K562 (cell line): ENCODE data around the gene PEX19. TPM values are rescaled to one million over a fixed set of nuclear protein-coding genes. Genes with fewer than 3 reads are reported as not detected.

Experiments used
- BACH1 ChIP-seq: fragments of 200-800 bp; sonication (Bioruptor generic); IDR thresholded peaks from 2 replicates; pipeline ENCODE4 v1.6.1; 2016; ENCODE audit warnings: missing genetic modification characterization, missing compliant biosample characterization
- BHLHE40 ChIP-seq: IDR thresholded peaks from 2 replicates; pipeline ENCODE4 v1.6.1; 2011; ENCODE audit warnings: low read length, improper control_type of control experiment
- CC2D1A ChIP-seq: fragments of 450-650 bp; IDR thresholded peaks from 2 replicates; pipeline ENCODE4 v1.6.1; 2017; ENCODE audit warnings: mild to moderate bottlenecking
- ELK1 ChIP-seq: sonication (generic); formaldehyde crosslinking; IDR thresholded peaks from 2 replicates; pipeline ENCODE4 v1.8.1; 2022; ENCODE audit warnings: missing genetic modification reagents
- EP400 ChIP-seq: fragments of 450-650 bp; IDR thresholded peaks from 2 replicates; pipeline ENCODE4 v1.6.1; 2017; ENCODE audit warnings: antibody characterized with exemption, mild to moderate bottlenecking, moderate library complexity
- ETV6 ChIP-seq, 3 experiments: fragments of 150-350 bp in 1 of 3; sonication (generic) in 1 of 3; formaldehyde crosslinking in 1 of 3; IDR thresholded peaks; 2 replicates each; pipeline versions ENCODE4 v1.6.1 to v1.8.0; 2014 to 2022; ENCODE audit warnings: borderline replicate concordance in 2 of 3, low read depth in 2 of 3, antibody characterized with exemption in 1 of 3, low read length in 1 of 3, mild to moderate bottlenecking in 1 of 3, missing genetic modification reagents in 1 of 3
- EWSR1 ChIP-seq: fragments of 450-650 bp; IDR thresholded peaks from 2 replicates; pipeline ENCODE4 v1.6.1; 2018; ENCODE audit warnings: borderline replicate concordance, mild to moderate bottlenecking, low read depth, moderate library complexity; ENCODE audit not compliant: partially characterized antibody
- HCFC1 ChIP-seq: IDR thresholded peaks from 2 replicates; pipeline ENCODE4 v1.6.1; 2012; ENCODE audit warnings: low read depth, low read length, improper control_type of control experiment
- HDAC3 ChIP-seq: fragments of 450-650 bp; IDR thresholded peaks from 2 replicates; pipeline ENCODE4 v1.6.1; 2018; ENCODE audit warnings: borderline replicate concordance, mild to moderate bottlenecking, moderate library complexity; ENCODE audit not compliant: partially characterized antibody
- HMGN3 ChIP-seq: IDR thresholded peaks from 2 replicates; pipeline ENCODE4 v1.6.1; 2011; ENCODE audit warnings: borderline replicate concordance, low read depth, mild to moderate bottlenecking, mixed read lengths, low read length; ENCODE audit not compliant: insufficient read length; ENCODE audit errors: extremely low read depth
- IRF2 ChIP-seq: sonication (generic); formaldehyde crosslinking; IDR thresholded peaks from 2 replicates; pipeline ENCODE4 v1.8.1; 2022; ENCODE audit warnings: mild to moderate bottlenecking, missing genetic modification reagents
- MEF2D ChIP-seq: conservative IDR thresholded peaks from 2 replicates; pipeline ENCODE4 v1.6.1; 2016; ENCODE audit warnings: low read depth, missing genetic modification characterization, missing compliant biosample characterization
- MTA2 ChIP-seq: fragments of 450-650 bp; IDR thresholded peaks from 2 replicates; pipeline ENCODE4 v1.6.1; 2016; ENCODE audit warnings: low read depth
- NRF1 ChIP-seq, 2 experiments: fragments of 450-650 bp; IDR thresholded peaks in 1 of 2; conservative IDR thresholded peaks in 1 of 2; 2 replicates each; pipeline ENCODE4 v1.6.1; 2014; ENCODE audit warnings: mild to moderate bottlenecking in 2 of 2
- PHF20 ChIP-seq: fragments of 450-650 bp; IDR thresholded peaks from 2 replicates; pipeline ENCODE4 v1.6.1; 2018; ENCODE audit not compliant: partially characterized antibody
- PHF8 ChIP-seq: fragments of 200-600 bp; sonication (generic); IDR thresholded peaks from 2 replicates; pipeline ENCODE4 v1.6.1; 2012; ENCODE audit warnings: mixed run types, mild to moderate bottlenecking, inconsistent platforms, low read length, moderate library complexity, borderline replicate concordance
- RB1 ChIP-seq: fragments of 450-650 bp; IDR thresholded peaks from 2 replicates; pipeline ENCODE4 v1.6.1; 2017; ENCODE audit warnings: low read depth, mild to moderate bottlenecking
- SAP30 ChIP-seq: fragments of 200-600 bp; sonication (generic); IDR thresholded peaks from 2 replicates; pipeline ENCODE4 v1.6.1; 2012; ENCODE audit warnings: borderline replicate concordance, low read depth, mild to moderate bottlenecking, moderate library complexity, low read length, control low read depth, inconsistent platforms; ENCODE audit not compliant: insufficient read depth, poor library complexity, severe bottlenecking
- SIN3B ChIP-seq: fragments of 450-650 bp; IDR thresholded peaks from 2 replicates; pipeline ENCODE4 v1.6.1; 2017; ENCODE audit warnings: low read depth, mild to moderate bottlenecking, moderate library complexity
- TFAM ChIP-seq: fragments of 250-450 bp; sonication (Bioruptor Pico); conservative IDR thresholded peaks from 2 replicates; pipeline ENCODE4 v1.5.0; 2021; ENCODE audit warnings: mild to moderate bottlenecking, moderate library complexity
- TRIM24 ChIP-seq, 2 experiments: fragments of 450-650 bp; IDR thresholded peaks; 2 replicates each; pipeline ENCODE4 v1.6.1; 2016
- TRIM28 ChIP-seq: fragments of 450-650 bp; IDR thresholded peaks from 2 replicates; pipeline ENCODE4 v1.6.1; 2017
- ZKSCAN1 ChIP-seq: fragments of 150-350 bp; IDR thresholded peaks from 2 replicates; pipeline ENCODE4 v1.6.1; 2016; ENCODE audit warnings: low read depth, low read length
- ZNF12 ChIP-seq: sonication (generic); formaldehyde crosslinking; IDR thresholded peaks from 2 replicates; pipeline ENCODE4 v1.4.0; 2020; ENCODE audit warnings: mild to moderate bottlenecking, missing genetic modification reagents
- polyA plus RNA-seq, 8 experiments: library from polyadenylated mRNA; depleted of rRNA in 4 of 8; stranded (reverse) in 5 of 8; unstranded in 3 of 8; fragments of >200 nt; fragmentation: Nextera tagmentation in 2 of 8; fragmentation: Illumina TruSeq in 1 of 8; extraction: Ambion mirVana in 2 of 8; extraction: Trizol in 1 of 8; gene quantifications; 2 replicates each; pipeline versions ENCODE4 v1.2.1 to v1.2.3, GENCODE V29; 2011 to 2014; ENCODE audit warnings: inconsistent platforms in 1 of 8, missing spikeins in 1 of 8
- total RNA-seq, 7 experiments: library from RNA; depleted of rRNA in 6 of 7; stranded (reverse); fragments of >200 nt in 6 of 7; fragmentation: Illumina TruSeq in 2 of 7; extraction: Trizol in 2 of 7; gene quantifications; 2 replicates each; pipeline versions ENCODE4 v1.2.1 to v1.2.3, GENCODE V29; 2011 to 2021; ENCODE audit warnings: low replicate concordance in 1 of 7
- TF ChIP-seq, protein P1 (sequence below): sonication (generic); formaldehyde crosslinking; IDR thresholded peaks from 2 replicates; pipeline ENCODE4 v1.9.0; 2022; ENCODE audit warnings: mild to moderate bottlenecking, missing genetic modification reagents
- TF ChIP-seq, protein P2 (sequence below): fragments of 450-650 bp; IDR thresholded peaks from 2 replicates; pipeline ENCODE4 v1.6.1; 2014; ENCODE audit warnings: low read depth, mild to moderate bottlenecking, moderate library complexity, borderline replicate concordance

The PEX19 gene
- total and polyA plus RNA-seq, 9 of the 15 experiments (the other 6 are each of a cell fraction or from before 2014, with no cell fraction given): 32.5 to 103 (median 59.8) TPM

GRCh38 chr1:160261893-160262794 lies 22.8 kb downstream of the PEX19 start, which contains the start of gene DCAF8 (continued):
- TF ChIP-seq MEF2D (tag) (no peak), SAP30 (peak; percentile 43), ZKSCAN1 (no peak; the same call in 1 of the 2 replicates), IRF2 (CRISPR knock-in tag) (no peak), PHF8 (peak; percentile 98), PHF20 (peak; percentile 47), EP400 (peak; percentile 72), TFAM (CRISPR knock-in tag) (no peak), EWSR1 (no peak), HCFC1 (peak; percentile 61; the same call in 1 of the 2 replicates), ZNF12 (CRISPR knock-in tag) (peak; percentile 72; the same call in 1 of the 2 replicates), SIN3B (peak; percentile 73), ELK1 (CRISPR knock-in tag) (no peak), HMGN3 (peak; percentile 88), BHLHE40 (peak; percentile 45; the same call in 1 of the 2 replicates), CC2D1A (peak; percentile 51; the same call in 1 of the 2 replicates), NRF1 (conservative IDR thresholded peaks at IDR 0.05 in 1 of 2, IDR thresholded peaks at IDR 0.05 in 1 of 2) (peak; percentile 99), BACH1 (no peak), RB1 (peak; percentile 78), MTA2 (no peak), HDAC3 (no peak), ETV6 (IDR thresholded peaks at IDR 0.05; ENCODE audit: borderline replicate concordance in 1 of 2, low read depth in 2 of 2, low read length in 1 of 2) (peak in 1 of 2 experiments; percentile 31; a peak in 1 of 4 replicates), ETV6 (CRISPR knock-in tag; IDR thresholded peaks at IDR 0.05; ENCODE audit: borderline replicate concordance) (no peak), TRIM28 (no peak), TRIM24 (IDR thresholded peaks at IDR 0.05) (peak in 1 of 2 experiments; percentile 36; a peak in 1 of 4 replicates)
- TF ChIP-seq, protein P1, sequence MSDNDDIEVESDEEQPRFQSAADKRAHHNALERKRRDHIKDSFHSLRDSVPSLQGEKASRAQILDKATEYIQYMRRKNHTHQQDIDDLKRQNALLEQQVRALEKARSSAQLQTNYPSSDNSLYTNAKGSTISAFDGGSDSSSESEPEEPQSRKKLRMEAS (CRISPR knock-in tag): 0 out of 2 replicates have a peak, but pooled peaks have one; percentile 24
- TF ChIP-seq, protein P2, sequence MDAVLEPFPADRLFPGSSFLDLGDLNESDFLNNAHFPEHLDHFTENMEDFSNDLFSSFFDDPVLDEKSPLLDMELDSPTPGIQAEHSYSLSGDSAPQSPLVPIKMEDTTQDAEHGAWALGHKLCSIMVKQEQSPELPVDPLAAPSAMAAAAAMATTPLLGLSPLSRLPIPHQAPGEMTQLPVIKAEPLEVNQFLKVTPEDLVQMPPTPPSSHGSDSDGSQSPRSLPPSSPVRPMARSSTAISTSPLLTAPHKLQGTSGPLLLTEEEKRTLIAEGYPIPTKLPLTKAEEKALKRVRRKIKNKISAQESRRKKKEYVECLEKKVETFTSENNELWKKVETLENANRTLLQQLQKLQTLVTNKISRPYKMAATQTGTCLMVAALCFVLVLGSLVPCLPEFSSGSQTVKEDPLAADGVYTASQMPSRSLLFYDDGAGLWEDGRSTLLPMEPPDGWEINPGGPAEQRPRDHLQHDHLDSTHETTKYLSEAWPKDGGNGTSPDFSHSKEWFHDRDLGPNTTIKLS: 0 out of 2 replicates have a peak, but pooled peaks have one; percentile 11
